HG02981 (cell line): Measurements from ENCODE around the gene FAR2.
A peak's percentile ranks its signal among the peaks of the same experiment; 100 is the strongest.
"Not testable (repeated sequence)": the region's sequence is repeated elsewhere in the genome, so short reads cannot be mapped to it uniquely, and the experiment has no call there.

ENCODE experiments used
- ATAC-seq: cut with Tn5 transposase; IDR thresholded peaks from one replicate; pipeline ENCODE4 v1.9.1; 2021; ENCODE audit warnings: mild to moderate bottlenecking, moderate library complexity; ENCODE audit not compliant: unreplicated experiment

The FAR2 gene

DNA sequence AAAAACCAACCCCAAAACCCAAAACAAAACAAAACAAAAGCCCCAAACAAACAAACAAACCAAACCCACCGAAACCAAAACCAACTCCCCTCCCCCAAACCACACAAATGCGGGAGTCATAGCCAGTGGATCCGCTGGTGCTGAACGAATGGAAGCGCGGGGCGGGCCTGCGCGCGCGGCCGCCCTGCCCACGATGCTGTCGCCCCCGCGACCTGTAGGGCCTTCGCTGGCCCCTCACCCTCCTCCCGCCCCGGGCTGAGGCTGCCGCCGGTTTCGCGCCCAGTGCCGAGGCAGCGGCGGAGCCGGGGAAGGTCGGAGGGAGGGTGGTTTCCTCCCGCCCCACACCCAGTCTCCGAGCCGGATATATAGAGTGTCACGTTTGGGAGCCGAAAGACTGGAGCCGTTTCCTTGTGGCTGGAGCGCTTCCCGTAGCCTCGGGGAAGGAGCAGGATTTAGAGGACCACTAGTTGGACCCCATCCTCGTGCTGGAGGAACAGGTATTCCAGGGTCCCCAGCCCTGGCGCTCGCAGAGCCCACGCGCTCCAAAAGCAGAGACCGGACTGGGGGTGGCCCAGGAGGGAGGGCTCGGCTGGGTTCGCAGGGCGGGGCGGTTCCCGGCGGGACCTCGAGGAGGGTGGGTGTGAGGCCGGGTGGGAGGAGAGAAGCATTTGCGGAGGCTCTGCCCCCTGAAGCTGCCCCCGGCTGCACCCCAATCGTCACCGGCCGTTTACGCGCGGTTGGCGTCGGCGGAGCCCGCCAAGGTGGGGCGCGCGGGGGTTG, at the start of gene FAR2:
Gene FAR2, plus strand, starts transcription at position 368 of the 780 bp plus-strand sequence. CDS start 121,172 bp downstream, outside the sequence.
- peak; percentile 39 for ATAC-seq

DNA sequence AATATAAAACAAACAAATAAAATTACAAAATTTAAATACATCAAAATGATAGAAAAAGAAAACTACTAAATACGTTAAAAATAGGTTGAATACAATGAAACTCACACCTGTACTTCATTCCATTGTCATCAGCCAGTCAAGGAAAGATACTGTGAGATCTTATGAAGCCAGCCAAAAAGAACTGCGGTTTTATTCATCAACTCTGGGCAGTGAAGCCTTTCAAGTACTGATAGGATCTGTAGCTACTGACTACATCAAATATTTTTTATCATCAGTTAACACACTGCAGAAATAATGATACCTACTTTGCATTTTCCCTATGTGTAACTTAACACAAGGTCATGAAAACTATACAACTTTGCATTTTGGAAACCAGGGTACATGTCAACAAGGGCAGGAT, 46.3 kb upstream of the FAR2 start:
- ATAC-seq, result no peak

DNA sequence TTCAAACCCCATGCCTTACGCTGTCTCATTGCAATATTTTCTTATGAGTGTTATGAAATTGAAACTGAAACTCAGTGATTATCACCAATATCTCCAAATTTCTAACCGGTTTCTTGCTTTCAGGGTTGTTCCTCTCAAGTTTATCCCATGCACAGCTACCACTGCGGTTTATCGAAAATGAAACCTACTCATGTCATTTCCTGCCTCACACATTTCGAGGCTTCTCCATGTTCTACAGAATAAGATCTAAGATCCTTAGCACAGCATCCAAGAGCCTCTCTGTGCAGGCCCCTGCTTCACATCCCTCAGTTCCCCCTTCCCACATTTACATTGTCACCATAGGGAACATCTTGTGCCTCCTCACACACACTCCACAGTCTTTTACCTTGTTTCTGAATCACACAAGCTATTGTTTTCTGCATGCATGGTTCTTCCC, 45.5 kb upstream of the FAR2 start:
- ATAC-seq, result peak; percentile 99

DNA sequence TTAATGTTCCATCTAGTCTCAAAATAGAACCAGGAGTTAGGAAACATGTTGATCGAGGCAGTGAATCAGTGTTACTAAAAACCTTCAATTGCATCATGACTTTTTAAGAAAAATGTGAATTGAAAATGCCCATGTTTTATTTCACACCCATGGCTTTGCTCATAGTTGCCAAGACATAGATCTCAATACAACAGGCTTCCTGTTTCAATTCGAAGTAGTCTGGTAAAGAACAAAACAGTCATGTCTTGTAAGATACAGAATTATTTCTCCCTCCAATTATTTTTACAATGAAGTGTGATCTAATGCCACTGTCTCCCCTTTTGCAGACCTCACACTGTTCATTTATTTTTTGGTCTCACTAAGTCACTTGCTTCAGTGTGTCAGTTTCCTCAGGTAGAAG, 44.6 kb upstream of the FAR2 start:
- no peak for ATAC-seq

DNA sequence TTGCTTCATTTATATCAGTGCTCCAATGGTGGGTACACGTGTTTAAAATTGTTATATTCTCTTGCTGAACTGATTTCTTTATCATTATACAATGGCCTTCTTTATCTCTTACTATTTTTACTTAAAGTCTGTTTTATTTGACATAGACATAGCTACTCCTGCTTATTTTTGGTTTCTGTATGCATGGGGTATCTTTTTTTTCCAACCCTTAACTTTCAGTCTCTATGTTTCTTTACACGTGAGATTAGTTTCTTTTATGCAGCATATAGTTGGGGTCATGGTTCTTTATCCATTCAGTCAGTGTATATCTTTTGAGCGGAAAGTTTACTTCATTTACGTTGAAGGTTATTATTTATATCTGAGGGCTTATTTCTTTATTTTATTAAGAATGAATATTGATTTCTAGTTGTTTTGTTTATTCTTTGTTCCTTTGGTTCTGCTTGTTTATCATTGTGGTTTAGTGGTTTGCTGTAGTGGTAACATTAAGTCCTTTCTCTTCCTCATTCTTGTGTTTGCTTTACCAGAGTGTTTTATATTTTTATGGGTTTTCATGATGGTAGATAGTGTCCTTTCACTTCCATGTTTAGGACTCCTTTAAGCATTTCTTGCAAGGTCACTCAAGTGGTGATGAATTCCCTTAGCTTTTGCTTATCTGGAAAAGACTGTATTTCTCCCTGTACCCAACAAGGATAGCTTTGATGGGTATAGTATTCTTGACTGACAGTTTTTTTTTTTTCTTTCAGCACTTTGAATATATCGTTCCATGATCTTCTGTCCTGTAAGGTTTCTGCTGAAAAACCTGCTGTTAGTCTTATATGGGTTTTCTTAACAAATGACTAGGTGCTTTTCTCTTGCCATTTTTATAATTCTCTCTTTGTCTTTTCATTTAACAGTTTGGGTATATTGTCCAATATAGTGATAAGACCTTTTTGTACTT, 38.3 kb upstream of the FAR2 start:
- peak; percentile 57 for ATAC-seq

DNA sequence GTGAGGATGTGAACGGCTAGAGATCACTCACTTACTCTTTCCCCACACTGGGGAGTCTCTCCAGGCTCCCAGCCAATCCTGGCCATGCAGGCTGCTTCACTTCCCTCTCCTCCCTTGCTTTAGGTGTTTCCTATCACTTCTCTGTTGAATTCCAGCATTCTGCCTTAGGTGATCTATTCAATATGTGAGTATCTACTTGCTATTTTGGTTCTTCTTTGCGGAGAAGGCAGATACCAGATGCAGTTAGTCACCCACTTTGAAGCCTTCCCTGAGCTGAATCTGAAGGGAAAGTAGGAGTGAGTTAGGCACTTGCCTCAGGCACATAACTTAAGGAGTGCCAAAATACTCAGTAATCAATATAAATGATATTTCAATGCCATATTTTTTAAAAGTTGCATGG, 36.0 kb upstream of the FAR2 start:
- ATAC-seq, result no peak

DNA sequence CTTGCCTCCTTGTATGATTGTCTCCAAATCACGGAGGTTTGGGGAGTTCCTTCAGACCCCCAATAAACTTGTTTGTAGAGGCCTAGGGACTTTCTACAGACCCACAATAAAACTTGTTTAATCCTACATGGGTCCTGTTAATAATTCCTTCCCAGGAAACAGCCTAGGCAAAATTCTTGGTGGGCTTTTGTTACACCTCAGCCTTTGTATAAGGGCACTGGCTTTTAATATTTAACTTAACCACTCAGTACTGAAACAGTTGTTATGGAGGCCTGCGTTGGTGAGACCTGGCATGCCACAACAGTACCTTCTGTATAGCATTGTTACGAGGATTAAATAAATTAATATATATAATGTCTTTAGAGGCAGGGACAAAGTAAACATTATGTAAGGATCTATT, 32.7 kb upstream of the FAR2 start:
- ATAC-seq, result no peak

DNA sequence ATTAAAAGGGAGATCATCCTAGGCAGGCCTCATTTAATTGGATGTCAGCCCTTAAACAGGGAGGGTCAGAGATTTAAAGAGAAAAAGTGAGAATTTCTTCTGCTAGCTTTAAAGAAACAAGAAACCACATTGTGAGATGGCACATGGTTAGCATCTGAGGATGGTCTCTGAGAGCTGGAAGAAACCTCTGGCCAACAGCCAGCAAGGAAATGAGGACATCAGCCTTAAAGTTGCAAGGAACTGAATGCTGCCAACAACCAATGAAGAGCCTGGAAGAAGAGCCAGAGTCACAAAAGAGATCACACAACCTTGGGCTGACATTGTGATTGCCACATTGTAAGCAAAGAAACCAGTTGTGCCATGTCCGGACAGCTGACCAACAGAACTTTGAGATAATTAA, 17.5 kb upstream of the FAR2 start:
- no peak for ATAC-seq

DNA sequence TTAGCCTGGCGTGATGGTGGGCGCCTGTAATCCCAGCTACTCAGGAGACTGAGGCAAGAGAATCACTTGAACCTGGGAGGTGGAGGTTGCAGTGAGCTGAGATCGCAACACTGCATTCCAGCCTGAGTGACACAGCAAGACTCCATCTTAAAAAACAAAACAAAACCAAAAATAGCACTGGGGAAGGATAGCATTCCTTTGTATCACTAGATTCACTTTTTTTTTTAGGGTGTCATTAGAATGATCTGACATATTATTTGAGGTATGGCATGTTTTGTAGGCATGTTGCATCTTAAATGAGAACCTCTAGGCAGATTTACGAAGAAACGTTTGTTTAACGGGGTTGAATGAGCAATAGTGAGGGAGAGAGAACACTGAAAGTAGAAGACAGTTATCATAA, 16.8 kb upstream of the FAR2 start:
- ATAC-seq, result no peak

DNA sequence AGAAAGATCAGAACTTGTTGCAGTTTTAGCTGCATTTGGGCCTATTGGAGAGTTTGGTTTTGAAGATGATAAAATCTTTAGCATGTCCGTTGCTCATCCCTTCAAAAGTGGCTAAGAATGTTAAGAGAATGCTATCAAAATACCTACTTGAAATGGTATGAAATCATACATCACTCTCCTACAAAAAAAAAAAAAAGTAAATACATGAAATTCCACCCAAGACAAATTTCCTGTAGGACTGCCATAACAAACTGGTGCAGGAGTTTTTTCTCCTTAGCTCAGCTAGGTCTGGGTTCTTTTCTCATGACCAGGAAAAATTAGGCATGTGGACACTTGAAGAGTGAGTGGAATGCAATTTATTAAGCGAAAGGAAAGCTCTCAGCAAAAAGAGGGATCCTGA, 15.9 kb upstream of the FAR2 start:
- no peak for ATAC-seq

DNA sequence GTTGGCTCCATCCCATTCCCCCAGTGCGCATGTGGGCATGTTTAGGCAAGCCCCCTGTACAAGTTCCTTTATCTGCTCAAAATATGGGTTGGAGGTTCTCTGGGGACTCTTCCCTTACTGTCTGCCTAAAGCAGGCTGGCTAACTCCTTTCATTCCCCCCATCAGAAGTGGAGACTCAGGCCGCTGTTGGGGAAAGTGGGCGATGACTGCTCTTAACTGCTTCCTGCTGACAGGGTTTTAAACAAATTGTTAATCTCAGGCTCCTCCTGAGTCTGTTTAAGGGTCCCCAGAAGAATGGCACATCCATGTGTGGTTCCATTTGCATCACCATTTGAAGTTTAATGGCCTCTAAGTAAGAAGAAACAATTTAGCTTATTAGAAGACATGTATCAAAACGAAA, 15.4 kb upstream of the FAR2 start:
- ATAC-seq, result no peak

DNA sequence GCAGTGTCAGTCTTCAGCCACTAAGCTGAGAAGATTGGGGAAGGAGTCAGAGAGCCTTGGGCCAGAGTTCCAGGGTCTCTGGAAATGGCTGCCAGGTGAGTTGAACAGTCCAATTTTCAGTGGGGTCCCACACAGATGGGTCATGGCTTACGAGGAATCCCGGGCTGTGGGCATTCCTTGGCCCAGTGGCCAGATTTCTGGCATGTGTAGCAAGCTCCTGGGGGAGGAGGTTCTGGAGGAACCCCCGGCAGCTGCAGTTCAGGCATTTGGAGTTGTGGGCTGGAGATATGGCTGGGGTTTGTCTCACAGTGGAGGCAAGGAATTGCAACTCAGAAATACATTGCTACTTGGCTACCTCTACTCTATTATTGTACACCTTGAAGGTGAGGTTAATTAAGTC, 10.8 kb upstream of the FAR2 start:
- ATAC-seq, result not testable (repeated sequence)

DNA sequence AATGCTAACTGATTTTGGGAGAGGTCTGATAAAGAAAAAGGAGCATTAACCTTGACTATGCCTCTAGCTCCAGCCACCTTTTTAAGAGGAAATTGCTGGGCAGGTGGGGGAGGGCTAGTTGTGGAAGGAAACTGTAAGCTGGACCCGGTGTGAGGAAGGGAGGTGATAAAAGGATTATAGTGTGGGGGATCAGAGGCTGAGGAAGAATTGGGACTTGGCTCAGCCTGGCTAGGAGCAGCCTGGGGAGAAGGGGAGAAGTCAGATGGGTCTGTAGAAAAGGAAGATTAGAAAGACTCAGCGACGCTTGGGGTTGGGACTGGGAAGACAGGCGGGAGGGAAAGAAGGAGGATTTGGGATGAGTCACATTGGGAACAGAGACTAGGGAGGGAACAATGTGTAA, 10.2 kb upstream of the FAR2 start:
- ATAC-seq, result not testable (repeated sequence)

DNA sequence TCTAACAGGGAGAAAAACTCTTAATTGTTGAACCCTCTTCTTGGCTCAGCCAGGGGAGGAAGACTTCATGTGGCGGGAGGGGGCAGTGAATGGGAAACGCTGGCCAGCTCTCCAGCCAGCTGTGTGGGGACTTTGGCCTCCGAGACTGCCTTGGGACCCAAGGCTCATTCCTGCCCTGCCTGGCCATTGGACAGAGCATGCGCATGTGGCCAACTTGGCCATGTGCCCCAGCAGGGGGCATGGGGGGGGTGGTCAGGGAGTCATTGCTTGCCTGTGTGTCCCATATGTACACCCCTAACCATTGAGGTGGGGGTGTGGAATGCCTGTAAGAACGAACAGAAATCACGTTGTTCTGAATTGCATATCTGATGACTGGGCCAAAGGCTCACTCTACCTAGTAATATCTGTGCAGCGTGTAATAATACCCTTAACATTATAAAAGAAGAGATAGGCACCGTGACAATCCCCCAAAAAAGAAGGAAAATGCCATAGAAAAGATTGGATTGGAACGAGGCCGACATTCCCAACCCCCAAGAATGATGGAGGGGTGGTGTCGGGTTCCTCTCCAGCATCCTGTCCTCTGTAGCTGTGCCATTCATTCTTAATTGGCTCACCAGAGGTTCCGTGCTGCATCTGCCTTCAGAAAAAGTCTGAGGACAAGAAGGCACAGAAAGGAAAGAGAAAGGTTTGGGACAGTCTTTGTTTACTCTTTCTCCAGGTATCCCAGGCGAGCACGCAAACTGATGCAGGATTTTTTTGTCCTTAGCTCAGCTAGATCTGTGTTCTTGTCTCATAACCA, 3.5 kb upstream of the FAR2 start:
- no peak for ATAC-seq

DNA sequence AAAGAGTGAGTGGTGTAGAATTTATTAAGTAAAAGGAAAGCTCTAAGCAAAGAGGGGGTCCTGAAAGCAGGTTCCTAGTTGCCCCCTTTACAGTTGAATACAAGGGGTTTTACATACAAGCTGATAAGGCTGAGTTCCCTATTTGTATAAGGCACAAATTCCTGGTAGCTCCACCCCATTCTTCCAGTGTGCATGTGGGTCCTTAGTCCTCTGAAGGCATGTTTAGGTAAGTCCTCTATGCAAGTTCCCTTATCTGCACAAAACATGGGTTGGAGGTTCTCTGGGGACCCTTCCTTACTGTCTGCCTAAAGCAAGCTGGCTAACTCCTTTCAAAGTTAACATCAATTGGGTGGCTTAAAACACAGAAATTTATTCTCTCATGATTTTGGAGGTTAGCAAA, 2.9 kb upstream of the FAR2 start:
- ATAC-seq, result no peak

DNA sequence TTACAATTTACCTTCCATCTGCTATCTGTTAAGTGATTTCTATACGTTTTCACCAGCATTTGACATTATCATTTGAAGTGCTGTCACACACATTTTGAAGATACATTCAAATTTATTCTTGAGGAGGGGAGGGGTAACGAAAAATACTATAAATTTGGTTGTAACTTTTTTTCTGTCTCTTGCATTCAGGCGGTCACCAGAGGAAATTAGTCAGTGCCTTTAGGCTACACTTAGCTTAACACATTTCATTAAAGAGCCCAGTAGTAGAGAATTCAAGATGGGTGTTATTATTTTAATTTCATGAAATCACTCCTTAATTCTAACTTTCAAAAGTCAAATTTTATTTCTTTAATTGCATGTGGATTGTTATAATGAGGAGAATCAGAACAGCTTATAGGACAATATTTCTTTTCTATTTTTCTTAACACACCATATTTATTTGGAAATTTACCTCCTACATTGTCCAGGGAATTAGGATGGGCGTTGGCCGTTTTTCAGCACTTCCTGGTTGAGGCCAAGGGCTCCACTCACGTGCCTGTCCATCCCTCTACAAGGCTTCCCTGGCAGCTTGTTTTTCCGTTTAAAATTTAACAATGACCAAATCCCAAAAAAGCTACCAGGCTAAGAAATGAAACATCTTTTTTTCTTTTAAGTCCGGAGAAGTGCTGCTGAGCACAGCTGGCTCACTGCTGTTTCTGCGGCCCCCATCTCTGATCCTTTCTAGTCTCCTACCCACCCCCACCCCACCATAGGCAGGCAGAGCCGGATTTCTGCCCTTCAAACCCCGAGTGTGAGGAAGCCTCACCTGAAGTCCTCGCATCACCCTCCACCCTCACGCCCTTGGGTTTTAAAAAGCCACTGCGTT, 1.1 kb upstream of the FAR2 start:
- no peak for ATAC-seq

DNA sequence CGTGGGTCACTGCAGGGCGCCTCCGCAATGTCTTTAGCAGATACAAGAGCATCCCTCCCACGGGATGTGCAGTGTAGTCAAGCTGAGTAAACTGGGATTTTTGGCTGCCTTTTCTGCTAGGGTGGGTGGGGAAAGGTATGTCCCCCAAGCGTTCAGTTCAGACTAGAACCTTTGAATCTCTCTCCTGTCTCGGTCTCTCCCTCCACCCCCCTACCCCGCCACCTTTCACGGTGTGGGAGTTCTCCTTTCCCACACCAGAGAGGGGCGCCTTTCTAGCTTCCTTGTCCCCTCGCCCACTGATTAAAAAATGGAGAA, 525 bp upstream of the FAR2 start:
- peak; percentile 12 for ATAC-seq

DNA sequence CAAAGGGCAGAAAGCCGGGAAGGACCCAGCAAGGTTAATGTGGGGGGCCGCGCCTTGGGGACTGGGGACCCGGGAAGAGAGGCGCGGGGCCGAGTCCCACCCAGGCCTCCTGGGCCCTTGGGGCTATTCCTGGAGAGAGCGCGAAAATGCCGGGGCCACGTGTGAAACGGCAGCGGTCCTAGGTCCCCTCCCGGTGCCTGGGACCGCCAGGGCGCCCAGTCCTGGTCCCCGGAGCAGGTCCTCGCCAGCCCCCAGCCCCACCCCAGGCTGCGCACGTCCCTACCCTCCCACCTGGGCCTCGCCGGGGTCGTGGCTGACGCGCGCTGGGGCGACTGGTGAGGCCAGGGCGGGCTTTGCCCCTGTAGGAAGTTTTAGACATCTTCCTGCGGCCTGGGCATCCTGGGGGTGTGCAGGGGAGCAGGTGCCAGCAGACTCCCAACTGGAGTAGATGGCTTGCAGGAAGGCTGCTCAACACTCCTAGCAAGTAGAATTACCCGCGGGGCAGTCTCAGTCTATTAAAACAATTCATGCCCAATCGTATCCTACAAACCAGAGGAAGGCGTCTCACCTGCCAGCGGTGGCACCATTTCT, 708 bp downstream of the FAR2 start:
- ATAC-seq, result no peak

DNA sequence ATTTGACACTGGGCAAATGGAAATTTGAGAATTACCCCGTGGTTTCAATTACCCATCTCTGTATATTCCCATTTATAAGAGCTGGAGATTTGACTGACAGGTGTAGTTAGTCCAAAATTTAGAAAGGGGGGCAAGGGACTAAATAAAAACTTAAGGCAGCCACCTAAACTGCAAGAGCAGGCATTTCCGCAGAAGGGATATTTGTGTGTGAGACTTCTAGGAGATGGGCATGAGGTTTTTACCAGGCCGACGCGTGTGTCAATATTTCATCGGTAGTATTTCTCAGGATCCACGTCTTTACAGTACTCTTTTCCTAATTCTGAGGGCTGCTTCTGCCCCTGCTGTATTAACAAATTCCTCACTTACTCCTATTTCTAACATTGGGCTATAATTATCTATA, 1.4 kb downstream of the FAR2 start:
- no peak for ATAC-seq
